ENCODE data around the gene DOCK3. TPM values are rescaled to one million over a fixed set of nuclear protein-coding genes. Genes with fewer than 3 reads are reported as not detected.
A peak's percentile ranks its signal among the peaks of the same experiment; 100 is the strongest.
"Not testable (repeated sequence)": the region's sequence is repeated elsewhere in the genome, so short reads cannot be mapped to it uniquely, and the experiment has no call there.

Gene DOCK3
- total and polyA plus RNA-seq, 10 donors, result 0.08 to 2.1 (median 0.44) TPM

GRCh38 chr3:50971487-50971924 is 296.8 kb downstream of the DOCK3 start:
- Histone ChIP-seq H3K27me3 (replicated peaks in 1 of 7) (no peaks in the 10 kb centered on the region), H3K36me3 (no peaks in the 10 kb centered on the region), H3K4me1 (no peaks in the 10 kb centered on the region), H3K4me3 (no peak overlapping the region), H3K27ac (peak overlapping the region in 1 of 8 donors; percentile 27), H3K9me3 (peaks cover 0 to 11% (median 7%) of the 10 kb centered on the region in 8 donors)
- 0 to 4% (median 3%) methylated on average over 3 of the region's 3 CpGs for WGBS, 5 donors
- DNase-seq, result no peak
- peak; percentile 55 to 84 (median 71) for TF ChIP-seq CTCF (IDR thresholded peaks at IDR 0.05 in 8 of 11, conservative IDR thresholded peaks at IDR 0.05 in 3 of 11)
- TF ChIP-seq POLR2AphosphoS5 (IDR thresholded peaks at IDR 0.05), result no peak
- intact Hi-C loops (cut with DNase I; ENCODE audit: low total_unique reads), result no loop called here

GRCh38 chr3:50972029-50972428 is 297.3 kb downstream of the DOCK3 start:
- intact Hi-C loops (cut with DNase I; ENCODE audit: low total_unique reads), result no loop called here
- H3K9me3 ChIP-seq, result peaks cover 0 to 11% (median 7%) of the 10 kb centered on the region in 8 donors

GRCh38 chr3:50978586-50978985 is 303.9 kb downstream of the DOCK3 start:
- H3K36me3 ChIP-seq; DNase-seq; H3K4me1 ChIP-seq; intact Hi-C loops (cut with DNase I; ENCODE audit: low total_unique reads); H3K27ac ChIP-seq; H3K9me3 ChIP-seq; H3K4me3 ChIP-seq: not testable (repeated sequence)
- 80 to 92% (median 84%) methylated on average over 11 to 18 of the region's 18 CpGs for WGBS, 5 donors
- H3K27me3 ChIP-seq (replicated peaks in 1 of 7), result peaks cover 0 to 13% (median 0%) of the 10 kb centered on the region in 7 donors

More at GRCh38 chr3:50972029-50972428, 297.3 kb downstream of the DOCK3 start:
- H3K4me1 ChIP-seq, result no peaks in the 10 kb centered on the region
- no peaks in the 10 kb centered on the region for H3K36me3 ChIP-seq
- no peaks in the 10 kb centered on the region for H3K27me3 ChIP-seq (replicated peaks in 1 of 7)
- H3K27ac ChIP-seq, result peak overlapping the region in 1 of 8 donors; percentile 27
- no peak for TF ChIP-seq POLR2AphosphoS5 (IDR thresholded peaks at IDR 0.05)
- no peak for TF ChIP-seq POLR2A (IDR thresholded peaks at IDR 0.05)
- no peak overlapping the region for H3K4me3 ChIP-seq
- 84 to 96% (median 89%) methylated on average over 1 to 2 of the region's 2 CpGs; no CpG with 5 or more reads in 1 of the 5 donors for WGBS, 5 donors
- no peak for DNase-seq

GRCh38 chr3:50978991-50979667 is 304.4 kb downstream of the DOCK3 start:
- TF ChIP-seq POLR2AphosphoS5 (IDR thresholded peaks at IDR 0.05) (no peak), POLR2A (IDR thresholded peaks at IDR 0.05) (no peak), CTCF (IDR thresholded peaks at IDR 0.05 in 8 of 11, conservative IDR thresholded peaks at IDR 0.05 in 3 of 11) (no peak)
- Histone ChIP-seq H3K27ac (no peak overlapping the region), H3K9me3 (peaks cover 0 to 5% (median 0%) of the 10 kb centered on the region in 8 donors), H3K4me3 (no peak overlapping the region), H3K27me3 (replicated peaks in 1 of 7) (peaks cover 0 to 13% (median 0%) of the 10 kb centered on the region in 7 donors), H3K4me1 (no peaks in the 10 kb centered on the region), H3K36me3 (no peaks in the 10 kb centered on the region)
- intact Hi-C loops (cut with DNase I; ENCODE audit: low total_unique reads), result no loop called here
- 92 to 99% (median 96%) methylated on average over 11 to 15 of the region's 15 CpGs for WGBS, 5 donors
- no peak for DNase-seq

- no peak overlapping the region for H3K4me3 ChIP-seq
- H3K9me3 ChIP-seq, result peaks cover 0 to 8% (median 0%) of the 10 kb centered on the region in 8 donors
- peaks cover 0 to 13% (median 0%) of the 10 kb centered on the region in 7 donors for H3K27me3 ChIP-seq (replicated peaks in 1 of 7)
- no peaks in the 10 kb centered on the region for H3K4me1 ChIP-seq
- no peak overlapping the region for H3K27ac ChIP-seq
- DNase-seq, result no peak
- intact Hi-C loops (cut with DNase I; ENCODE audit: low total_unique reads), result no loop called here
- 73 to 92% (median 89%) methylated on average over 5 to 9 of the region's 9 CpGs for WGBS, 5 donors
- no peaks in the 10 kb centered on the region for H3K36me3 ChIP-seq
- TF ChIP-seq CTCF (IDR thresholded peaks at IDR 0.05 in 8 of 11, conservative IDR thresholded peaks at IDR 0.05 in 3 of 11) (no peak), POLR2A (IDR thresholded peaks at IDR 0.05) (no peak), POLR2AphosphoS5 (IDR thresholded peaks at IDR 0.05) (no peak)
These were observed 308.0 kb downstream of the DOCK3 start for GRCh38 chr3:50982540-50983325.

Data from spleen (tissue), 11 donors.